Activated CD8-positive, alpha-beta T cell treated with anti-CD3 and anti-CD28 coated beads for 36 hours (primary cell): ENCODE data around the gene COA6. TPM values are rescaled to one million over a fixed set of nuclear protein-coding genes. Genes with fewer than 3 reads are reported as not detected.
"Not testable (repeated sequence)": the region's sequence is repeated elsewhere in the genome, so short reads cannot be mapped to it uniquely, and the experiment has no call there.

Source experiments
- ATAC-seq: fragments of 200-7000 bp; cut with Tn5 transposase; one replicate; pipeline ENCODE4 v1.10.0; 2021; ENCODE audit warnings: mild to moderate bottlenecking, moderate library complexity
- CTCF ChIA-PET: fragments of 350-600 bp; sonication (Branson Sonifier 250); formaldehyde crosslinking; loops from one replicate; lab custom pipeline; 2021; ENCODE audit warnings: antibody characterized with exemption; lab: Charles Lee
- POLR2A ChIA-PET: fragments of 350-600 bp; sonication (Branson Sonifier 250); formaldehyde crosslinking; loops from one replicate; lab custom pipeline; 2021; ENCODE audit warnings: antibody characterized with exemption; lab: Charles Lee
- DNase-seq: peaks from one replicate; pipeline ENCODE4 v3.0.0-alpha.2; 2020
- H3K27ac Mint-ChIP-seq: one replicate; pipeline ENCODE4 v1.8.0; 2021; ENCODE audit warnings: mild to moderate bottlenecking, mixed read lengths
- H3K27me3 Mint-ChIP-seq: one replicate; pipeline ENCODE4 v1.8.0; 2021; ENCODE audit warnings: mixed read lengths
- H3K36me3 Mint-ChIP-seq: one replicate; pipeline ENCODE4 v1.8.0; 2021; ENCODE audit warnings: low read depth, mixed read lengths
- H3K4me1 Mint-ChIP-seq: one replicate; pipeline ENCODE4 v1.8.0; 2021; ENCODE audit warnings: low read depth, mixed read lengths
- H3K4me3 Mint-ChIP-seq: one replicate; pipeline ENCODE4 v1.8.0; 2021; ENCODE audit warnings: mild to moderate bottlenecking, moderate library complexity, mixed read lengths
- H3K9me3 Mint-ChIP-seq: one replicate; pipeline ENCODE4 v1.8.0; 2021; ENCODE audit warnings: mixed read lengths
- intact Hi-C: fragments of 100-400 bp; cut with micrococcal nuclease; formaldehyde crosslinking; loops from one replicate; pipeline ENCODE4 v1.10.0; 2022
- total RNA-seq, 2 experiments: library from RNA; stranded (reverse); gene quantifications; one replicate each; pipeline ENCODE4 v1.2.3, GENCODE V29; 2021
- TF ChIP-seq, protein P1 (sequence below): fragments of 200-600 bp; IDR thresholded peaks from one replicate; pipeline ENCODE4 v1.8.0; 2022; ENCODE audit warnings: antibody characterized with exemption, mild to moderate bottlenecking

COA6 gene
- total RNA-seq, 2 experiments from 2014 or later = 59.8 to 61.8 TPM

DNA sequence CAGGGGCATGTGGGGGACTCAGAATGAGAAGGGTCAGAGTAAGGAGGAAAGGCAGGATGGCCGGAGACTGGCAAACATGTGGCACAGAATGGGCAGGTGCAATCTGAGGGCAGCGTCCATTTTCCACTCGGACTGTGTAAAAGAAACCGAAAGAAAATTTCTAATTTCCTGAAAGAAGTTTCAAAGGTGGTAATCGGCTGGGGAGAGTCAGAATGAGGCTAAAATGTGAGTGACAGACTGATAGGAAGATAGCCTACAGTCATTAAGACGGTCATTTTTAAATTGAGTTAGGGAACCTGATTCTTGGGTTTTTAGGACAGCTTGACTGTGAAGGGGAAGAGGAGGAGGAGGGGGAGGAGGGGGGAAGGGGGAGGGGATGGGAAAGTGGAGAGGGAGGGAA is 23.6 kb downstream of the COA6 start:
- intact Hi-C loops = no loop called here
- CTCF ChIA-PET = no interaction called here
- no peak for ATAC-seq
- TF ChIP-seq, protein P1, sequence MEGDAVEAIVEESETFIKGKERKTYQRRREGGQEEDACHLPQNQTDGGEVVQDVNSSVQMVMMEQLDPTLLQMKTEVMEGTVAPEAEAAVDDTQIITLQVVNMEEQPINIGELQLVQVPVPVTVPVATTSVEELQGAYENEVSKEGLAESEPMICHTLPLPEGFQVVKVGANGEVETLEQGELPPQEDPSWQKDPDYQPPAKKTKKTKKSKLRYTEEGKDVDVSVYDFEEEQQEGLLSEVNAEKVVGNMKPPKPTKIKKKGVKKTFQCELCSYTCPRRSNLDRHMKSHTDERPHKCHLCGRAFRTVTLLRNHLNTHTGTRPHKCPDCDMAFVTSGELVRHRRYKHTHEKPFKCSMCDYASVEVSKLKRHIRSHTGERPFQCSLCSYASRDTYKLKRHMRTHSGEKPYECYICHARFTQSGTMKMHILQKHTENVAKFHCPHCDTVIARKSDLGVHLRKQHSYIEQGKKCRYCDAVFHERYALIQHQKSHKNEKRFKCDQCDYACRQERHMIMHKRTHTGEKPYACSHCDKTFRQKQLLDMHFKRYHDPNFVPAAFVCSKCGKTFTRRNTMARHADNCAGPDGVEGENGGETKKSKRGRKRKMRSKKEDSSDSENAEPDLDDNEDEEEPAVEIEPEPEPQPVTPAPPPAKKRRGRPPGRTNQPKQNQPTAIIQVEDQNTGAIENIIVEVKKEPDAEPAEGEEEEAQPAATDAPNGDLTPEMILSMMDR = no peak
- peak overlapping the region; percentile 57 for H3K27ac Mint-ChIP-seq
- peaks cover 30% of the 10 kb centered on the region for H3K36me3 Mint-ChIP-seq
- H3K9me3 Mint-ChIP-seq = no peaks in the 10 kb centered on the region
- no peak for DNase-seq
- POLR2A ChIA-PET = no interaction called here
- no peaks in the 10 kb centered on the region for H3K27me3 Mint-ChIP-seq
- H3K4me3 Mint-ChIP-seq = no peak overlapping the region
- H3K4me1 Mint-ChIP-seq = peaks cover 33% of the 10 kb centered on the region

DNA sequence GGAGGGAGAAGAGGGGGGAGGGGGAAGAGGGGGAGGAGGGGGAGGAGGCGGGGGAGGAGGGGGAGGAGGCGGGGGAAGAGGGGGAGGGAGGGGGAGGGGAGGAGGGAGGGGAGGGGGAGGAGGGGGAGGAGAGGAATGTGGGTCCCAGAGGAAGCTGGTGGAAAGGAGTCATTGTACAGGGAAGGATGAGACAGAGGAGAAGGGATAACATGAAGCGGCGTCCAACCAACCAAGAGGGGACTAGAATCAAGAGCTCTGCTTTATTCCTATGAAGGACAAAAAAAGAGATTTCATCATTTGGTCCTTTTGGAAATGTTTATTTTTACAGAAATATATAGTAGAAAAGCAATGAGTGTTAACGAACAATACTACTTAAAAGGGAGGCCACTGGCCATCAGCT is 24.5 kb downstream of the COA6 start:
- intact Hi-C loops = no loop called here
- no peak for DNase-seq
- H3K27me3 Mint-ChIP-seq = no peaks in the 10 kb centered on the region
- no peaks in the 10 kb centered on the region for H3K9me3 Mint-ChIP-seq
- ChIA-PET CTCF (no interaction called here), POLR2A (no interaction called here)
- no peak overlapping the region for H3K4me3 Mint-ChIP-seq
- ATAC-seq = no peak
- no peak overlapping the region for H3K27ac Mint-ChIP-seq
- peaks cover 29% of the 10 kb centered on the region for H3K36me3 Mint-ChIP-seq
- TF ChIP-seq, protein P1 = no peak
- peaks cover 37% of the 10 kb centered on the region for H3K4me1 Mint-ChIP-seq

DNA sequence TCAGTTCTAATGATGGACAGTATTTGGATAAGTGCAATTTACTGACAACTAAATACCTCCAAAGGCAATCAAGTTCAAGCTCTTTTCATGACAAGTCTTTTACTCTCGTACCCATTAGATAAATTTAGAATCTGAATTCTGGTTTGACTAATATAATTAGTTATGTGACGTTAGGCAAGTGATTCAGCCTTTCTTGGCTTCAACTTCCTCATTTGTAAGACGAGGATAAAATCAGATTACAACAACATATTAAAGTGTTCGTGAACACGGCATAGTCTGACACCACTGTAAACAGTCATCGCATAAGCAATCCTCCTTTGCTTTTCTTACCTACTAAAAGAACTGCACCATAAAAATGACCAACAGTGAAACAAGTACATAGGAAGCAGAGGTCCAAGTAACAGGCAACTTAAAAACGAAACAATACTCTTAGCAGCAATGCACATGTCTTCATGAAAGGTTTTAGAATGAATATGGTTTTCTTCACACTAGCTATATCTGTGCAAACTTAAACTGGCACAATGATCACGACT is 25.7 kb downstream of the COA6 start:
- Mint-ChIP-seq H3K4me3 (peak overlapping the region; percentile 51), H3K27ac (peak overlapping the region; percentile 72), H3K9me3 (no peaks in the 10 kb centered on the region), H3K4me1 (peaks cover 42% of the 10 kb centered on the region), H3K36me3 (peaks cover 29% of the 10 kb centered on the region), H3K27me3 (no peaks in the 10 kb centered on the region)
- ChIA-PET POLR2A (interaction anchor here (0.7 kb wide), 1 partner anchor 16 kb away, joined by 3 read pairs; no protein-coding TSS in a partner anchor), CTCF (interaction anchor here (1.0 kb wide), 1 partner anchor 25 kb away, joined by 3 read pairs; the partner anchor contains the start of gene COA6)
- intact Hi-C loops = no loop called here
- ATAC-seq (peak; percentile 60), DNase-seq (no peak)
- TF ChIP-seq, protein P1 = no peak

DNA sequence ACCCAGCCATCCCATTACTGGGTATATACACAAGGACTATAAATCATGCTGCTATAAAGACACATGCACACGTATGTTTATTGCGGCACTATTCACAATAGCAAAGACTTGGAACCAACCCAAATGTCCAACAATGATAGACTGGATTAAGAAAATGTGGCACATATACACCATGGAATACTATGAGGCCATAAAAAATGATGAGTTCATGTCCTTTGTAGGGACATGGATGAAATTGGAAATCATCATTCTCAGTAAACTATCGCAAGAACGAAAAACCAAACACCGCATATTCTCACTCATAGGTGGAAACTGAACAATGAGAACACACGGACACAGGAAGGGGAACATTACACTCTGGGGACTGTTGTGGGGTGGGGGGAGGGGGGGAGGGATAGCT is 26.3 kb downstream of the COA6 start:
- ATAC-seq, CTCF ChIA-PET, DNase-seq, intact Hi-C loops, H3K27me3 Mint-ChIP-seq, H3K9me3 Mint-ChIP-seq, H3K4me3 Mint-ChIP-seq: not testable (repeated sequence)
- Mint-ChIP-seq H3K27ac (peak overlapping the region; percentile 72), H3K36me3 (peaks cover 29% of the 10 kb centered on the region), H3K4me1 (peaks cover 42% of the 10 kb centered on the region)
- POLR2A ChIA-PET = interaction anchor here (0.7 kb wide), 1 partner anchor 17 kb away, joined by 3 read pairs; no protein-coding TSS in a partner anchor

DNA sequence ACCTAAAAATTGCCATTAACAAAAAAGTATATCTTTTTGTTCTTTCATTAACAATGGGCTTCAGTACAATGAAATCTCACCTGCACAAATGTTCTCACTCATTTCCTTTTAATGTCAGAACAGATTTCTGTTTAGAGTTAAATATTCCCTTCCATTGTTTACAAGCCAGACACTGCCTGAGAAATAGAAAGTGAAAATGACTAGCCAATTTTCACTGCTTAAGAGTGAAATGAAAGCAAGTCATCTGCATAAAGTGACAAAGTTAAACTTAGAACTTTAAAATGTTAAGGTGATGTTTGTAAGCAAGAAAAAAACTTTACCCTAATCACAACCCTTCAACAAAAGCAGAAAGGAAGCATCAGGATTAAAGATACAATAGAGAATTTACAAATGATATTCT is 27.5 kb downstream of the COA6 start:
- H3K27ac Mint-ChIP-seq = peak overlapping the region; percentile 85
- H3K9me3 Mint-ChIP-seq = no peaks in the 10 kb centered on the region
- H3K4me3 Mint-ChIP-seq = peak overlapping the region; percentile 12
- H3K27me3 Mint-ChIP-seq = no peaks in the 10 kb centered on the region
- H3K4me1 Mint-ChIP-seq = peaks cover 42% of the 10 kb centered on the region
- TF ChIP-seq, protein P1 = no peak
- intact Hi-C loops = no loop called here
- POLR2A ChIA-PET = no interaction called here
- DNase-seq (no peak), ATAC-seq (peak; percentile 50)
- CTCF ChIA-PET = no interaction called here
- H3K36me3 Mint-ChIP-seq = peaks cover 29% of the 10 kb centered on the region
